DMS53 treated with DMSO at 0.1 percent for 48 hours (cell line): ENCODE measurements around the gene MISP3.

ENCODE experiments used
- DNase-seq: peaks from one replicate; lab custom pipeline; 2025; ENCODE audit not compliant: unreplicated experiment; lab: John Stamatoyannopoulos, UW

Gene MISP3

GRCh38 chr19:14102102-14102696 lies 29.6 kb downstream of the MISP3 start:
- DNase-seq: no peak

- no peak for DNase-seq
Observed at GRCh38 chr19:14102756-14103155, 30.2 kb downstream of the MISP3 start.

DNA sequence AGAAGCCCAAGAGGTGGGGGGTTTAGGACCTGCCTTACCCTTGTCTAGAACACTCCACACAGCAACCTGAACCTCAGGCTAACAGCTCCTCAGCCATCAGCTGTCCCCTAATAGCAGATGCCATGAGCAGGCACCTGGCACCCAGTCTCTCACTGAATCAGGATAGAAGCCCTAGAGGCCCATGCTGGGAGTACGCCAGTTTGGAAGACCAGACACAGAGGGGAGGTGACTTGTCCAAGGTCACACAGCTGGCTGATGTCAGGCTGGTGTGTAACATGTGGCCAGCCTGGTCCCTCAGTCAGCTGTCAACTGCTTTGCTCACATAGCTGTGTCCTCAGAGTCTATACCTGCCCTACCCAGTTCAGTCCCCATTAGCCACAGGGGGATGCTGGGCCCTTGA lies 30.7 kb downstream of the MISP3 start:
- no peak for DNase-seq

GRCh38 chr19:14105680-14106079 lies 33.1 kb downstream of the MISP3 start:
- no peak for DNase-seq

- DNase-seq: no peak
Observed at GRCh38 chr19:14106840-14107239, 34.3 kb downstream of the MISP3 start.

GRCh38 chr19:14107581-14108461 lies 35.2 kb downstream of the MISP3 start:
- DNase-seq: no peak

- DNase-seq: no peak
Observed at GRCh38 chr19:14110650-14111049, 38.1 kb downstream of the MISP3 start.

GRCh38 chr19:14111486-14111885 lies 38.9 kb downstream of the MISP3 start:
- no peak for DNase-seq

DNA sequence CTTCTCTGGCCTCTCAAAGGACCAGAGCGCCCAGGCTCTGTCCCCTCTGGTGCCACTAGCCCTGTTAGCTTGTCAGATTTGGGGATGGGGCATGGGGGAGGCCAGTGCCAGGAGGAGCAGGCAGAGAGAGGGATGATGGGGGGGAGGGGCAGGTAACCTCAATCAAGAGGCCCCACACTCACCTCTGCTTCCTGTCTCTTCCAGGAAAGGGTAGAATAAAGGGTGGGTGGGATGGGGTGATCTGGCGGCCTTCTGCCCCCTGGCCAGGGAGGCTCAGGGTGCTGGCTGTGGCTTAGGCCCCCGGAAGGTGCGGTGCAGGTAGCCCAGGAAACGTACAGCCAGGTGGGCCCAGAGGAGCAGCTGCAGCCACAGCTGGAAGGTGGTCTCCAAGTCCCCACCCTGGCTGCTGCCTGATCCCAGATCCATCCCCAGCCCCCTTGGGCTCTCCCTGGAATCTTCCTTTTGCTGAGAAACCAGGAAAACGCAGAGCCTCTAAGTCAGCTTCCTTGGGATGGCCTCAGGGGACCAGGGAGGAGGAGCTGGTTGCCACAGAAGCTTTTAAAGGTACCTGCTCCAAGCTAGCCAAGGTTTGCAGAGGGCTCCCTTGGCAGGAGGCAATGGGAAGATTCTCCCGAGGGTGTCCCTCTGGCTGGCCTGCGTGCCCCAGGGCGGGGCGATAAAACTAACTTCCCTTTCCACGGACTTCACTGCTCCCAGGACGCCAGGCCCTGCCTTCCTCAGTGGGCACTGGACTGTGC lies 39.6 kb downstream of the MISP3 start:
- no peak for DNase-seq

DNA sequence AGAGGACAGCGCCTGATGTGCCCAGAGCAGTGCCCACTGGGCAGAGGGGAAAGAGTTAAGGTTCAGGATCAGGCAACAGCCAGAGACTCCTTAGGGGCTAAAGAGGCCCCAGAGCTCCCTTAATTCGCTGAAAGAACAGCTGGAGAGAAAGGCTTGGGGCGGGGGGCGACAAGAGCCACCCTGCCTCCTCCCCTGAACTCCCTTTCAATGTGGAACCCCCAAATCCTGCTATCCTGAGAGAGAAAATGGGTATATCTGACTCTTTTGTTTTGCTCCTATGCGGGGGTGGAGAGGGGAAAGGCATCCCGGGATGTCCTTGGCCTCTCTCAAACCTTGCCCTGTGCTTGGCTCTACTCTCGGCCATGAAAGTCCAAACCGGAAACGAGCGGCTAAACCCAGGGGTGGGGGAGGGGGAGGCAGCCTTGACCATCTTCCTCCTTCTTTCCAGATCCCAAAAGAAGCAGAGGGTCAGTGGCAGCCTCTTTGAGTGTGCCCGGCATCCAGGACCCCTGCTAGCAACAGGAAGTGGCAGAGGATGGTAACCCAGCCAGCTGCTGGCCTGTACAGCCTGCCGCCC lies 40.3 kb downstream of the MISP3 start:
- no peak for DNase-seq

GRCh38 chr19:14113762-14114414 lies 41.3 kb downstream of the MISP3 start:
- DNase-seq: no peak

DNA sequence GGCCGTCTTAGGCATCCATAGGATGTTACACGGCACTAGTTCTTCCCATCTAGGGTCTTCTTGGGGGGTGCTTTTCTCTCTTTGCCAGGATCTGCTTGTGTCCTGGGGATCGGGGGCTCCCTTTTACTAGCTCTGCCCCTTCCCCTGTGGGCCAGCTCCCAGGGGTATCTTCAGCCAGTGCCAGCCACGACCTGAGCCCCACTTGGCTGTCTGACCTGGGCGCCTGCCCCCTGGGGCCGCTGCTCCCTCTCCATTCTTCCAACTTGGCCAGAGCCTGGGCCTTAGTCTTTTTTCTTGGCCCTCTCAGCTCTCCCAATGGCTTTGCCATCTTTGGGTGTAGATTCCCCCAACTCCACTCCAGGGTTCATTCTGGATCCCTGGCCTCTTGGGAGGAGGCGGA lies 41.9 kb downstream of the MISP3 start:
- DNase-seq: no peak

- DNase-seq: no peak
Observed at GRCh38 chr19:14114854-14115253, 42.3 kb downstream of the MISP3 start.

DNA sequence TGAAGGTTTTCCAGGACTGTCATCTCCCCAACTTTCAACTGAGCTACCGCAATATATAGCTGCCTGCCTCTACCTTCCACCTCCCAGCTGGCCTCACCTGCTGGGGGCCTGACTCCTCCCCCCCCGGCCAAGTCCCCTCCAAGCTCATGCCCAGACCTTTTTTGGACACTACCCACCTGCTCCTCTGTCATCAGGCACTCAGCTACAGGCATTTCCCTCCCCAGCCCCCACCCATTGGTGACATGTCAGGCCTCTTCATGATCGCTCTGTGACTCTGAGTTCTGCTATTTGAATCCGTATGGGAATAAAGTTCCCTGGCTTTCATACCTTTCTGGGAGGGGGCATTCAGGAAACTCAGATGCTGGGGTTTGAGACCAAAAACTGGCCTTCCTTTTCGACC lies 43.2 kb downstream of the MISP3 start:
- no peak for DNase-seq

GRCh38 chr19:14116525-14116917 lies 43.9 kb downstream of the MISP3 start:
- no peak for DNase-seq

DNA sequence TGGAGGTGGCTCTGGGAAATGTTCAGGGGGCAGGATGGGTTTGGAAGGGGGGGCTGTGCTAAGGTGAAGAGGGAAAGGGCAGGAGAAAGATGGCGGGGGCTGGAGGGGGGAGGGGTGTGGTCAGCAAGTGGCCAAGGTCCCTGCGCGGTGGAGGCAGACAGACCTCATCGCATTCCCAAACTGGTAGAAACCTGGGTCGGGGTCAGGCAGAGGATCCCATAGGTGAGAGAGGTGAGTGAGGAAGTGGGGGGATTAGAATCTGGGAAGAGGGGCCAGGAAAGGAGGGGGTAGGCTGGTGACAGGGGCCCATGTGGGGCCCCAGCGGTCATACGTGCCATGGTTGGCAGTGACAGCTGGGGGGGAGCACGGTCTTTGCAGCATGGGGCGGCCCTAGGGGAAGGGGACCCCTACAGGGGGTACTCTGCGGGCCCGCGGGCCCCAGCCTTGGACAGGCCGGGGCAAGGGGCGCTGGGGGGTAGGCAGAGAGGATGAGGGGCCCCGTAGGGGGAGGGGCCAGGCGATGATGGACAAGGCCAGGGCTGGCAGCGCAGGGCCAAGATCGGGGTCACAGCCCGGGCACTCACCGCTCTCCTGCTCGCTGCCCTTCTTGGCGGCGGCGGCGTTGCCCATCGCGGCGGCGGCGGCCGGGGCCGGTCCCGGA lies 44.5 kb downstream of the MISP3 start:
- DNase-seq: no peak

GRCh38 chr19:14117668-14118164 lies 45.1 kb downstream of the MISP3 start, which contains the start of gene PRKACA:
Gene PRKACA, minus strand, starts transcription at chr19:14117762. Its CDS starts 215 bp downstream, at chr19:14117547.
- DNase-seq: peak; percentile 92

- DNase-seq: peak; percentile 21
Observed at GRCh38 chr19:14118165-14119051, 45.8 kb downstream of the MISP3 start.

DNA sequence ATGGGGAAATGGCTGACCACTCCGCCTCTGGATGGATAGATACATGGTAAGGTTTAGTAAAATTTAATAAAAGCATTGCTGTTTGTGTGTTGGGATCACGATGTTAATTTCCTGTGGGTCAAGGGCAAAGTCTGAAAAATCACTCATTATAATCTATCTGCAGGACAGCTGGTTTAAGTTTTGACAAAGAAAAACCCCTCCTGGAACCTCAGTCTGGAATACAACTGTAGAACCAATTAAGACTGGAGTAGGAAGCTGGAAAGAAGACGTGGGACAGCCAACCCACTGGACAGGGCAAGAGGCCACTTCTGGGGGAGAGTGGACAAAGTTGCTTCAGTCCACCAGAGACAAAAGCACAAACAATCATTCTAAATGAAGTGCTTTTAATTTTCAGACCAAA lies 46.6 kb downstream of the MISP3 start:
- no peak for DNase-seq
